GM06990 (cell line): ENCODE results near the gene MOB4.

Experiments used
- DNase-seq: peaks from one replicate; pipeline ENCODE4 v3.0.0-alpha.2; 2011; ENCODE audit not compliant: insufficient read length; ENCODE audit errors: extremely low read depth
- H3K27me3 ChIP-seq: replicated peaks from 2 replicates; pipeline ENCODE4 v1.6.0; 2011; ENCODE audit warnings: low read length; ENCODE audit not compliant: control insufficient read depth, insufficient read depth
- H3K36me3 ChIP-seq: 2 replicates; pipeline ENCODE4 v1.5.1; 2011; ENCODE audit warnings: low read length; ENCODE audit not compliant: control insufficient read depth, insufficient read depth
- H3K4me3 ChIP-seq: replicated peaks from 2 replicates; pipeline ENCODE4 v1.5.1; 2011; ENCODE audit warnings: low read depth, mild to moderate bottlenecking, control low read depth, low read length
- TF ChIP-seq, protein P1 (sequence below): IDR thresholded peaks from 2 replicates; pipeline ENCODE4 v1.5.1; 2011; ENCODE audit warnings: low read length, control low read depth, mild to moderate bottlenecking, inconsistent platforms; ENCODE audit not compliant: insufficient read depth, poor library complexity, severe bottlenecking

The MOB4 gene

DNA sequence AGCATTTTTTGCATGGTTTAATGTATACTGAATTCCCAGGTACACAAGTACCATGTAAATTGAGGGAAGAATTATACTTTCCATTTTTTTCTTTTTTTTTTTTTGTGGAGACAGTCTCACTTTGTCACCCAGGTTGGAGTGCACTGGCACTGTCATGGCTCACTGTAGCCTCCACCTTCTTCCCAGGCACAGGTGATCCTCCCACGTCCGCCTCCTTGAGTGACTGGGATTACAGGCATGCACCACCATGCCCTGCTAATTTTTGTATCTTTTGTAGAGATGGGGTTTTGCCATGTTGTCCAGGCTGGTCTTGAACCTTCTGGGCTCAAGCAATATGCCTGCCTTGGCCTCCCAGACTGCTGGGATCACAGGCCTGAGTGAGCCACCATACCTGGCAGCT, 11.9 kb upstream of the MOB4 start:
- H3K36me3 ChIP-seq: peaks cover 8% of the 10 kb centered on the region
- DNase-seq: no peak
- no peak overlapping the region for H3K4me3 ChIP-seq
- TF ChIP-seq, protein P1, sequence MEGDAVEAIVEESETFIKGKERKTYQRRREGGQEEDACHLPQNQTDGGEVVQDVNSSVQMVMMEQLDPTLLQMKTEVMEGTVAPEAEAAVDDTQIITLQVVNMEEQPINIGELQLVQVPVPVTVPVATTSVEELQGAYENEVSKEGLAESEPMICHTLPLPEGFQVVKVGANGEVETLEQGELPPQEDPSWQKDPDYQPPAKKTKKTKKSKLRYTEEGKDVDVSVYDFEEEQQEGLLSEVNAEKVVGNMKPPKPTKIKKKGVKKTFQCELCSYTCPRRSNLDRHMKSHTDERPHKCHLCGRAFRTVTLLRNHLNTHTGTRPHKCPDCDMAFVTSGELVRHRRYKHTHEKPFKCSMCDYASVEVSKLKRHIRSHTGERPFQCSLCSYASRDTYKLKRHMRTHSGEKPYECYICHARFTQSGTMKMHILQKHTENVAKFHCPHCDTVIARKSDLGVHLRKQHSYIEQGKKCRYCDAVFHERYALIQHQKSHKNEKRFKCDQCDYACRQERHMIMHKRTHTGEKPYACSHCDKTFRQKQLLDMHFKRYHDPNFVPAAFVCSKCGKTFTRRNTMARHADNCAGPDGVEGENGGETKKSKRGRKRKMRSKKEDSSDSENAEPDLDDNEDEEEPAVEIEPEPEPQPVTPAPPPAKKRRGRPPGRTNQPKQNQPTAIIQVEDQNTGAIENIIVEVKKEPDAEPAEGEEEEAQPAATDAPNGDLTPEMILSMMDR: no peak
- no peaks in the 10 kb centered on the region for H3K27me3 ChIP-seq

DNA sequence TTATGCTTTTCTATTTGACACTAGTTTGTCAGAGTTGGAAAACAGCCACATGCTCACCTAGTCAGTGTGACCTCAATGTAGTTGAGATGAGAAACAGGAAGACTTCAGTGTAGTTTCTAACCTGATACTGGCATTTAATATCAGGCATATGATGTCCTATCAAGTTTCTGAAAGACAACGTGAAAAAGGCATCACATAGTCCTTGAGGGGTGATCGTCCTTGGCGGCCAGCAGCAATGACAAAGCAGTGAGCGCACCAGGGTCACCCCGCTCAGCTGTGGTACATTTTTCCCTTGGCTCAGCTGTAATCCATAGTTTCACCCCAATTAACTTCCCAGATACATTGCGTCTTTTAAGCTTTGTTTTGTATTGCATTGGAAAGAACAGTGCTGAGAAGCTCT, 11.4 kb upstream of the MOB4 start:
- no peak overlapping the region for H3K4me3 ChIP-seq
- H3K27me3 ChIP-seq: no peaks in the 10 kb centered on the region
- TF ChIP-seq, protein P1: no peak
- H3K36me3 ChIP-seq: peaks cover 8% of the 10 kb centered on the region
- no peak for DNase-seq

DNA sequence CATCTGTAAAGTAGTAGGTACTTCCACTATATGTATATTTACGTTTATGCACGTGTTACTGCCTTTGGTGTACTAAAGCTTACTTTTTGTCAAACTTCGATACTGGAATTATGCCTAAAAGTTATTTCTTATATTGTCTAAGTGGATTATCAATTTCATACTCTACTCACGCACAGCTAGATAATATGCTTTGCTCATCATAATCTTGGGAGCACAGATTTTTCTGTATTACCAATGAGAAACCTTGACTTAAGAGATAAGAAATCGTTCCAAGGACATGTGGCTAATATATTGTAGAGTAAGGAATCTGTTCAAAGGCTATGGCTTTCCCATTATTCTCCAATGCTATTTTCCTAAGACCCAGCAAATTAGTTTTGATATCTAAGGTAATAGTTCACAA, 9.2 kb upstream of the MOB4 start:
- Histone ChIP-seq H3K36me3 (peaks cover 8% of the 10 kb centered on the region), H3K4me3 (no peak overlapping the region)
- TF ChIP-seq, protein P1: no peak

DNA sequence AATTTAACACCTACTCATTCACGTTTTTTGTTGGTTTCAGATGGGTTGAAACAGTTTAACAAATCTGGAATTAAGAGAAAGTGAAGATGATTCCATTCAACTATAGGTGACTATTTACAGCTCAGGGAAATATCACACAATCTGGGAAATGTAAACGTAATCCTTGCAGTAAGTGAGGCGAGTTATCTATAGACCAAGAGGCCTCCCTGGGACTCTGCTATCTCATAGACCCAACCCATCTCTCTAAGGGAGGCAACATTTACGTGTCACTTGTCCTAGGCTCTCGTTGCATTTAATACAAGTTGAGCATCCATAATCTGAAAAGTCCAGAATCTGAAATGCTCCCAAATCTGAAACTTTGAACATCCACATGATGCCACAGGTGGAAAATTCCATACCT, 2.0 kb upstream of the MOB4 start:
- Histone ChIP-seq H3K36me3 (no peaks in the 10 kb centered on the region), H3K4me3 (no peak overlapping the region), H3K27me3 (no peaks in the 10 kb centered on the region)
- DNase-seq: no peak
- TF ChIP-seq, protein P1: no peak

More for the DNA sequence above, 9.2 kb upstream of the MOB4 start:
- no peaks in the 10 kb centered on the region for H3K27me3 ChIP-seq
- DNase-seq: no peak

DNA sequence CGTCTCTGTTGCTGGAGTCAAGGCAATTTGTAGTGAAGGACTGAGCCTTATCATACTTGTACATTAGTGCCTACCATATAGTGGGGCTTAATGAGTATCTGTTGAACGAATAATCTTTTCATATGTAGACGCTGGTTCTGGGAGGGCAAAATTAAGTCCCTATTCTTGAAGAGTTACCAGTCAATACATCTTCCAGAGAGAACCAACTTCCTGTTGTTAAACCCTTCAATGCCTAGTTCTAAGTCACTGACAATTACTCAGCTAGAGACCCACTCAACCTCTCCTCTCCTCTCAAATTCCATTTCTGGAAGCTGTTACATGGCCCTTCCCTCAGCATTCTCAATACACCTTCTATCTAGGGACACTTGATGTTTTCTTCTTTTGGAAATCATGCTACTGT, 1.1 kb upstream of the MOB4 start:
- H3K4me3 ChIP-seq: peak overlapping the region; percentile 92; the same call in 1 of the 2 replicates
- H3K27me3 ChIP-seq: no peaks in the 10 kb centered on the region
- no peaks in the 10 kb centered on the region for H3K36me3 ChIP-seq
- TF ChIP-seq, protein P1: no peak
- DNase-seq: no peak

DNA sequence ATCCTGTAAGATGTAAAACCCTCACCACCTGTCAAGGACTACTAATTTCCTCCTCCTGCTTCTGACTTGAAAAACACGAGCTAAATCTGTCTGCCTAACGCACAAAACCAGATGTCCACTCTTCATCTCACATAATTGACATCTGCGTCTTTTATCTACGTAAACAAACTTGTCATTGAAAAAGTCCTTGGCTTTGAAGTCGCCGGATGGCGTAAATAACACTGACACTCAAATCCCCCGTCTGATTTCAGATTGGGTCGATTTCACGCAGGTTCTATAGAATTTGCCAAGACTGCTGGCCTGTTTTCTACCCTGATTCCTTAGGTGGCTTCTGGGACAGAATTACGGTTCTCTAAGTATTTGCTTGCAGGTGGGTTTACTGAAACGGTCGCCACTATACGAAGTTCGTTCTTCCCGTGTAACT, 539 bp upstream of the MOB4 start:
- TF ChIP-seq, protein P1: no peak
- DNase-seq: no peak

More for the DNA sequence above, 539 bp upstream of the MOB4 start:
- H3K27me3 ChIP-seq: no peaks in the 10 kb centered on the region
- H3K36me3 ChIP-seq: no peaks in the 10 kb centered on the region
- H3K4me3 ChIP-seq: peak overlapping the region; percentile 92
